KMS-11 (cell line): ENCODE results near the gene JAM3.

ENCODE experiments used
- H2AFZ ChIP-seq: fragments of 200-600 bp; sonication (generic); 2 replicates; pipeline ENCODE4 v1.6.1; 2016; ENCODE audit warnings: antibody characterized with exemption, mixed run types, low read depth
- H3K27ac ChIP-seq: fragments of 200-600 bp; sonication (generic); 2 replicates; pipeline ENCODE4 v1.6.1; 2016; ENCODE audit warnings: mild to moderate bottlenecking, mixed run types
- H3K27me3 ChIP-seq: fragments of 200-600 bp; sonication (generic); 2 replicates; pipeline ENCODE4 v1.6.1; 2017; ENCODE audit warnings: mild to moderate bottlenecking, low read depth, mixed run types, moderate library complexity; ENCODE audit not compliant: insufficient read depth
- H3K36me3 ChIP-seq: fragments of 200-600 bp; sonication (generic); 2 replicates; pipeline ENCODE4 v1.6.1; 2017; ENCODE audit warnings: mild to moderate bottlenecking, mixed run types; ENCODE audit not compliant: insufficient read depth
- H3K4me1 ChIP-seq: fragments of 200-600 bp; sonication (generic); 2 replicates; pipeline ENCODE4 v1.6.1; 2016; ENCODE audit warnings: mild to moderate bottlenecking, low read depth, mixed run types; ENCODE audit not compliant: poor library complexity, severe bottlenecking
- H3K4me2 ChIP-seq: fragments of 200-600 bp; sonication (generic); 2 replicates; pipeline ENCODE4 v1.7.0; 2016; ENCODE audit warnings: mild to moderate bottlenecking, mixed run types
- H3K4me3 ChIP-seq: fragments of 200-600 bp; sonication (generic); IDR thresholded peaks from 2 replicates; pipeline ENCODE4 v1.6.1; 2017; ENCODE audit warnings: low read depth, low read length, mixed read lengths; ENCODE audit not compliant: insufficient read depth
- H3K79me2 ChIP-seq: fragments of 200-600 bp; sonication (generic); 2 replicates; pipeline ENCODE4 v1.6.1; 2016; ENCODE audit warnings: low read depth, mixed run types; ENCODE audit not compliant: insufficient read depth
- H3K9ac ChIP-seq: fragments of 200-600 bp; sonication (generic); 2 replicates; pipeline ENCODE4 v1.6.1; 2016; ENCODE audit warnings: mild to moderate bottlenecking, mixed run types
- H4K20me1 ChIP-seq: fragments of 200-600 bp; sonication (generic); 2 replicates; pipeline ENCODE4 v1.6.1; 2016; ENCODE audit warnings: mild to moderate bottlenecking, mixed run types; ENCODE audit not compliant: insufficient read depth
- TF ChIP-seq, protein P1 (sequence below): fragments of 200-600 bp; sonication (generic); conservative IDR thresholded peaks from 2 replicates; pipeline ENCODE4 v1.6.1; 2017; ENCODE audit warnings: low read depth, mild to moderate bottlenecking, antibody characterized with exemption, low read length, moderate library complexity, mixed read lengths

The JAM3 gene

DNA sequence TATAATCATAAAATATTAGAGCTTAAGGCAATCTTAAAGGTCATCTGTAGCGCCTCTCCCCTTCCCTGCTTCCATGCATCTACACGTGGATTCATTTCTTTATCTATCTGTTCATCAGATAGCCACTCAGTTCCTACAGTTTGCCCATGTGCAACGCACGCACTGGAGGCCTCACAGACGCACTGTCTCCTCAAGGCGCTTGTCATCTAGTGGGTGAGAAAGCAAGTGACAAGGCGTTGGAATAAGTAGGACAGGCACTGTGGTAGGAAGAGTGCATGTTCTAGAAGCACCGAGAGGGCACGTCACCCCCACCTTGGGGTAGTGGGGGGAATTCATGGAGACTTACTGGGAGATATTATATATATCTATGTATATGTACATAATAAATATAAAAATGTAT is 20.8 kb upstream of the JAM3 start:
- Histone ChIP-seq H3K4me2 (no peak overlapping the region), H3K9ac (no peak overlapping the region), H3K27ac (no peak overlapping the region), H3K4me3 (no peak overlapping the region), H4K20me1 (no peaks in the 10 kb centered on the region), H3K4me1 (no peaks in the 10 kb centered on the region), H3K27me3 (no peaks in the 10 kb centered on the region), H3K36me3 (no peaks in the 10 kb centered on the region), H2AFZ (no peak overlapping the region), H3K79me2 (no peaks in the 10 kb centered on the region)
- TF ChIP-seq, protein P1, sequence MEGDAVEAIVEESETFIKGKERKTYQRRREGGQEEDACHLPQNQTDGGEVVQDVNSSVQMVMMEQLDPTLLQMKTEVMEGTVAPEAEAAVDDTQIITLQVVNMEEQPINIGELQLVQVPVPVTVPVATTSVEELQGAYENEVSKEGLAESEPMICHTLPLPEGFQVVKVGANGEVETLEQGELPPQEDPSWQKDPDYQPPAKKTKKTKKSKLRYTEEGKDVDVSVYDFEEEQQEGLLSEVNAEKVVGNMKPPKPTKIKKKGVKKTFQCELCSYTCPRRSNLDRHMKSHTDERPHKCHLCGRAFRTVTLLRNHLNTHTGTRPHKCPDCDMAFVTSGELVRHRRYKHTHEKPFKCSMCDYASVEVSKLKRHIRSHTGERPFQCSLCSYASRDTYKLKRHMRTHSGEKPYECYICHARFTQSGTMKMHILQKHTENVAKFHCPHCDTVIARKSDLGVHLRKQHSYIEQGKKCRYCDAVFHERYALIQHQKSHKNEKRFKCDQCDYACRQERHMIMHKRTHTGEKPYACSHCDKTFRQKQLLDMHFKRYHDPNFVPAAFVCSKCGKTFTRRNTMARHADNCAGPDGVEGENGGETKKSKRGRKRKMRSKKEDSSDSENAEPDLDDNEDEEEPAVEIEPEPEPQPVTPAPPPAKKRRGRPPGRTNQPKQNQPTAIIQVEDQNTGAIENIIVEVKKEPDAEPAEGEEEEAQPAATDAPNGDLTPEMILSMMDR, result no peak

DNA sequence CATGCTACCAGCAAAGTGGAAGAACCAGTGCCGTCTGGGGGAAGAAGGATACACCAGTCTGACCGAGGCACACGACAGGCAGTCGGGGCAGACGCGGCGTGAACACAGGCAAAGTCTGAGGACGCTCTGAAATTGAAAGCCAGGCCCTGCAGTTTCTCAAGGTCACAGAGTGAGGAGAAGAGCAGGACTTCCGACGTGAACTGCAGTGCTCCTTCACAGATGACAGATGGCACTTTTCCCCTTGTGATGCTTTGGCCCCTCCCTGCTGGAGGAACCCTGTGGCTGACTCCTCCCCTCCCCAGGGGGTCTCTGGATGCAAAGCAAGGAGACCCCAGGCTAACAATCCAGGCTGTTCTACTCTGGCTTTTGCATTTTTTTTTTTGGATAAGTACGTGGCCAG is 19.6 kb upstream of the JAM3 start:
- H3K27me3 ChIP-seq, result no peaks in the 10 kb centered on the region

DNA sequence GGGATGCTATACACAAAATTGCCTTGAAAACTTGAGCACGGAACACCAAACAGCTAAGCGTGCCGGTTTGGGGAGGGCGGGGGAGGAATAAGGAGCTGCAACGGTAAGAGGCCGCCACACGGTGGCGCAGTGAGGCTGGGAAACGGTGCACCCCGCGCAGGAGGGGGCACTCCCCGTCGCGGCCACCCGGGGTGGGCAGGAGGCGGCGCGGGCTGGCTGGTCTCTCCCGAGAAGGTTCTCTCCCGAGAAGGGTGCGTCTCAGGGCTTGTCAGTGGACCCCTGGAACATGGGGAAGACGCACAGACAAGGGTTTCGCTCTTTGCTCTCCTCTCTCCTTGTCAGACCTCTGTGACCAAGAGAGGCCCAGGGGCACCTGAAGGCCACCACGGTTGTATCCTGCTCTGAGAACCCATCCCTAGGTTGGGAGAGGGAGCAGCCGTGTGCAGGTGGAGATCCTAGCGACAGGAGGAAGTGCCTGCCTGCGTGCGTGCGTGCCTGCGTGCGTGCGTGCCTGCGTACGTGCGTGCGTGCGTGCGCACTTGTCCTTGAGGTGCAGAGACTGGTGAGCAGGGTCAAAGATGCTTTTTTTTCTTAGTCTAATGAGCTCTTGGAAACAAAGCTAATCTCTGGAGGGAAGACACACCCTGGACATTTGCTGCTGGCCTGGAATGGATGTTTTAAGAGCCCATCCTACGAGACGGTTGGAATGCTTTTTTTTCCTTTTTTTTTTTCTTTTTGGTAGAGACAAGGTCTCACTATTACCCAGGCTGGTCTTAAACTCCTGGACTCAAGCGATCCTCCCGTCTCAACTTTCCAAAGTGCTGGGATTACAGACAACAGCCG is 18.1 kb upstream of the JAM3 start:
- H2AFZ ChIP-seq, result peak overlapping the region; percentile 30; the same call in 1 of the 2 replicates
- no peak overlapping the region for H3K4me3 ChIP-seq
- no peaks in the 10 kb centered on the region for H3K27me3 ChIP-seq
- H3K36me3 ChIP-seq, result no peaks in the 10 kb centered on the region
- H4K20me1 ChIP-seq, result no peaks in the 10 kb centered on the region
- H3K79me2 ChIP-seq, result no peaks in the 10 kb centered on the region
- H3K4me2 ChIP-seq, result no peak overlapping the region
- H3K27ac ChIP-seq, result no peak overlapping the region
- H3K4me1 ChIP-seq, result no peaks in the 10 kb centered on the region
- H3K9ac ChIP-seq, result no peak overlapping the region
- TF ChIP-seq, protein P1, result peak; percentile 70

More for the DNA sequence above, 19.6 kb upstream of the JAM3 start:
- Histone ChIP-seq H3K4me3 (no peak overlapping the region), H3K79me2 (no peaks in the 10 kb centered on the region), H2AFZ (no peak overlapping the region), H3K36me3 (no peaks in the 10 kb centered on the region), H3K4me1 (no peaks in the 10 kb centered on the region), H3K27ac (no peak overlapping the region), H3K4me2 (no peak overlapping the region), H4K20me1 (no peaks in the 10 kb centered on the region), H3K9ac (no peak overlapping the region)
- TF ChIP-seq, protein P1, result no peak

DNA sequence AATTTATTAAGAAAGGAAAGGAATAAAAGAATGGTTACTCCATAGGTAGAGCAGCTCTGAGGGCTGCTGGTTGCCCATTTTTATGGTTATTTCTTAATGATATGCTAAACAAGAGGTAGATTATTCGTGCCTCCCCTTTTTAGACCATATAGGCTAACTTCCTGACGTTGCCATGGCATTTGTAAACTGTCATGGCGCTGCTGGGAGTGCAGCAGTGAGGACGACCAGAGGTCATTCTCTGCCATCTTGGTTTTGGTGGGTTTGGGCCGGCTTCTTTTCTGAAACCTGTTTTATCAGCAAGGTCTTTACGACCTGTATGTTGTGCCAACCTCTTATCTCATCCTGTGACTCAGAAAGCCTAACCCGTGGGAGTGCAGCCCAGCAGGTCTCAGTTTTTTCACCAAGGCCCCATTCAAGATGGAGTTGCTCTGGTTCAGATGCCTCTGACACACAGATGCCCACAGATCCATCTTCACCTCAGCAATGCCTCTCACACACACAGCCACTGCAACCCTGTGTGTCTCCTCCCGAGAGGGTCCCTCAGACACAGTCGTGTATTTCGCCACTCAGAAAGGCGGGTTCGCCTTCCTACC is 16.4 kb upstream of the JAM3 start:
- Histone ChIP-seq H4K20me1 (no peaks in the 10 kb centered on the region), H3K4me2 (no peak overlapping the region), H3K36me3 (no peaks in the 10 kb centered on the region), H3K9ac (no peak overlapping the region), H3K27ac (no peak overlapping the region), H2AFZ (no peak overlapping the region), H3K79me2 (no peaks in the 10 kb centered on the region), H3K4me3 (no peak overlapping the region), H3K4me1 (no peaks in the 10 kb centered on the region), H3K27me3 (no peaks in the 10 kb centered on the region)
- TF ChIP-seq, protein P1, result no peak
